Tibial nerve (tissue), 4 donors: ENCODE measurements around the gene ZNF74. TPM values are rescaled to one million over a fixed set of nuclear protein-coding genes. Genes with fewer than 3 reads are reported as not detected.

Experiments used
- DNase-seq, 2 donors: peaks; one replicate each; pipeline ENCODE4 v3.0.0-alpha.2; 2019; ENCODE audit warnings: low spot score in 2 of 2
- H3K27ac ChIP-seq, 4 donors: fragments of 200-600 bp; sonication (generic) in 3 of 4; one replicate each; pipeline ENCODE4 v1.5.1; 2017 to 2019; ENCODE audit warnings: mild to moderate bottlenecking in 1 of 4
- H3K27me3 ChIP-seq, 2 donors: fragments of 200-600 bp; sonication (generic) in 1 of 2; one replicate each; pipeline versions ENCODE4 v1.5.1 to v1.6.0; 2017 to 2019
- H3K36me3 ChIP-seq, 3 donors: fragments of 200-600 bp; sonication (generic); one replicate each; pipeline ENCODE4 v1.5.1; 2018 to 2019
- H3K4me1 ChIP-seq, 4 donors: fragments of 200-600 bp; sonication (generic) in 3 of 4; one replicate each; pipeline ENCODE4 v1.5.1; 2017 to 2019
- H3K4me3 ChIP-seq, 4 donors: fragments of 200-600 bp; sonication (generic) in 3 of 4; one replicate each; pipeline ENCODE4 v1.5.1; 2017 to 2019; ENCODE audit warnings: mild to moderate bottlenecking in 1 of 4, moderate library complexity in 1 of 4
- H3K9me3 ChIP-seq, 4 donors: fragments of 200-600 bp; sonication (generic) in 3 of 4; one replicate each; pipeline ENCODE4 v1.5.1; 2017 to 2019
- EP300 ChIP-seq, 2 donors: sonication (generic); formaldehyde crosslinking; IDR thresholded peaks; one replicate each; pipeline ENCODE4 v1.6.1; 2017; ENCODE audit warnings: antibody characterized with exemption in 2 of 2, mild to moderate bottlenecking in 1 of 2
- POLR2A ChIP-seq, 2 donors: fragments of 450-650 bp; IDR thresholded peaks; one replicate each; pipeline ENCODE4 v1.6.1; 2017; ENCODE audit warnings: antibody characterized with exemption in 2 of 2, mild to moderate bottlenecking in 2 of 2, moderate library complexity in 2 of 2
- WGBS, 2 donors: methylation state at CpG; one replicate each; pipeline ENCODE4 v1.1.5; 2018; 5-methylcytosine and 5-hydroxymethylcytosine counted together
- total RNA-seq, 4 donors: library from RNA; depleted of rRNA; stranded (reverse); fragments of >200 nt; gene quantifications; one replicate each; pipeline ENCODE4 v1.1.0, GENCODE V29; 2016
- TF ChIP-seq, protein P1 (sequence below), 5 experiments: fragments of 200-600 bp in 3 of 5; fragments of 450-650 bp in 2 of 5; sonication (generic) in 3 of 5; IDR thresholded peaks; one replicate each; pipeline ENCODE4 v1.5.1; 2016 to 2019; ENCODE audit warnings: antibody characterized with exemption in 5 of 5, mild to moderate bottlenecking in 3 of 5, moderate library complexity in 2 of 5

The ZNF74 gene
- total RNA-seq, 4 donors from 2014 or later, result 8.7 to 13.5 (median 10.2) TPM

GRCh38 chr22:20433191-20433590, 39.2 kb downstream of the ZNF74 start:
- DNase-seq, result no peak
- H3K27me3 ChIP-seq, result no peaks in the 10 kb centered on the region
- peaks cover 0 to 14% (median 0%) of the 10 kb centered on the region in 3 donors for H3K36me3 ChIP-seq
- no peak for TF ChIP-seq POLR2A (IDR thresholded peaks at IDR 0.05)
- no peak for TF ChIP-seq EP300 (IDR thresholded peaks at IDR 0.05)
- TF ChIP-seq, protein P1, sequence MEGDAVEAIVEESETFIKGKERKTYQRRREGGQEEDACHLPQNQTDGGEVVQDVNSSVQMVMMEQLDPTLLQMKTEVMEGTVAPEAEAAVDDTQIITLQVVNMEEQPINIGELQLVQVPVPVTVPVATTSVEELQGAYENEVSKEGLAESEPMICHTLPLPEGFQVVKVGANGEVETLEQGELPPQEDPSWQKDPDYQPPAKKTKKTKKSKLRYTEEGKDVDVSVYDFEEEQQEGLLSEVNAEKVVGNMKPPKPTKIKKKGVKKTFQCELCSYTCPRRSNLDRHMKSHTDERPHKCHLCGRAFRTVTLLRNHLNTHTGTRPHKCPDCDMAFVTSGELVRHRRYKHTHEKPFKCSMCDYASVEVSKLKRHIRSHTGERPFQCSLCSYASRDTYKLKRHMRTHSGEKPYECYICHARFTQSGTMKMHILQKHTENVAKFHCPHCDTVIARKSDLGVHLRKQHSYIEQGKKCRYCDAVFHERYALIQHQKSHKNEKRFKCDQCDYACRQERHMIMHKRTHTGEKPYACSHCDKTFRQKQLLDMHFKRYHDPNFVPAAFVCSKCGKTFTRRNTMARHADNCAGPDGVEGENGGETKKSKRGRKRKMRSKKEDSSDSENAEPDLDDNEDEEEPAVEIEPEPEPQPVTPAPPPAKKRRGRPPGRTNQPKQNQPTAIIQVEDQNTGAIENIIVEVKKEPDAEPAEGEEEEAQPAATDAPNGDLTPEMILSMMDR (IDR thresholded peaks at IDR 0.05), result no peak
- peaks cover 0 to 86% (median 27%) of the 10 kb centered on the region in 4 donors for H3K4me1 ChIP-seq
- no peaks in the 10 kb centered on the region for H3K9me3 ChIP-seq
- WGBS, 2 donors, result 82 to 90% methylated on average over 11 of the region's 11 CpGs
- no peak overlapping the region for H3K27ac ChIP-seq
- H3K4me3 ChIP-seq, result no peak overlapping the region

GRCh38 chr22:20433686-20434241, 39.8 kb downstream of the ZNF74 start:
- WGBS, 2 donors, result 70 to 81% methylated on average over 4 of the region's 4 CpGs
- TF ChIP-seq, protein P1 (IDR thresholded peaks at IDR 0.05), result no peak
- TF ChIP-seq EP300 (IDR thresholded peaks at IDR 0.05), result no peak
- H3K9me3 ChIP-seq, result no peaks in the 10 kb centered on the region
- H3K27me3 ChIP-seq, result no peaks in the 10 kb centered on the region
- peaks cover 0 to 90% (median 27%) of the 10 kb centered on the region in 4 donors for H3K4me1 ChIP-seq
- no peak overlapping the region for H3K27ac ChIP-seq
- H3K36me3 ChIP-seq, result peaks cover 0 to 9% (median 0%) of the 10 kb centered on the region in 3 donors
- DNase-seq, result no peak
- no peak overlapping the region for H3K4me3 ChIP-seq

DNA sequence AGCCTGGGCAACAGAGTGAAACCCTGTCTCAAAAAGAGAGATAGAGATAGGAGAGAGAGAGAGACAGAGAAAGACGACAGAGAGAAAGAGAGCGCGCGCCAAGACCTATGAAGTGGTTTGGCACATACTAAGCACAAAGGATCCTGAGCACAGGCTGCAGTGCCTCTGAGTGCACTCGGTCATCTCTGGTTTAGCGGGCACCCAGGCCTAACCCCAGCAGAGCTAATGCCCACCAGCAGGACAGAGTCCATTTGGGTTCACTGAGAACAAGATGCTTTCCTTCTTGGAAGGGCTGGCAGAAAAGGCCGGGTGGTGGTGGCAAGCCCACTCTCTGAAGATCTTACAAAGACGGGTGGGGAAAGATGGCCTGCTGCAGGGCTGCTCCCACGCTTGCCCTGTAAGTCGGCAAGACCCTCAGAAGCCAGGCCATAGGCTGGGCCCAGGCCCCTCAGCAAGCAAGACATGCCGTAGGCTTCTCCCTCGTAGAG, 40.4 kb downstream of the ZNF74 start:
- TF ChIP-seq EP300 (IDR thresholded peaks at IDR 0.05) (no peak), POLR2A (IDR thresholded peaks at IDR 0.05) (no peak)
- TF ChIP-seq, protein P1 (IDR thresholded peaks at IDR 0.05), result no peak
- H3K36me3 ChIP-seq, result peaks cover 0 to 3% (median 0%) of the 10 kb centered on the region in 3 donors
- no peaks in the 10 kb centered on the region for H3K27me3 ChIP-seq
- peaks cover 0 to 90% (median 27%) of the 10 kb centered on the region in 4 donors for H3K4me1 ChIP-seq
- no peak overlapping the region for H3K4me3 ChIP-seq
- no peak for DNase-seq
- WGBS, 2 donors, result 85 to 89% methylated on average over 12 of the region's 12 CpGs
- no peak overlapping the region for H3K27ac ChIP-seq
- H3K9me3 ChIP-seq, result no peaks in the 10 kb centered on the region

- no peaks in the 10 kb centered on the region for H3K36me3 ChIP-seq
- H3K27me3 ChIP-seq, result no peaks in the 10 kb centered on the region
- TF ChIP-seq POLR2A (IDR thresholded peaks at IDR 0.05), result no peak
- no peak for TF ChIP-seq EP300 (IDR thresholded peaks at IDR 0.05)
- TF ChIP-seq, protein P1 (IDR thresholded peaks at IDR 0.05), result no peak
- 87 to 94% methylated on average over 3 of the region's 3 CpGs for WGBS, 2 donors
- no peaks in the 10 kb centered on the region for H3K9me3 ChIP-seq
- H3K27ac ChIP-seq, result peak overlapping the region in 1 of 4 donors; percentile 88
- DNase-seq, result no peak
- peaks cover 0 to 90% (median 27%) of the 10 kb centered on the region in 4 donors for H3K4me1 ChIP-seq
- H3K4me3 ChIP-seq, result no peak overlapping the region
Observed at GRCh38 chr22:20434773-20435172, 40.8 kb downstream of the ZNF74 start.

DNA sequence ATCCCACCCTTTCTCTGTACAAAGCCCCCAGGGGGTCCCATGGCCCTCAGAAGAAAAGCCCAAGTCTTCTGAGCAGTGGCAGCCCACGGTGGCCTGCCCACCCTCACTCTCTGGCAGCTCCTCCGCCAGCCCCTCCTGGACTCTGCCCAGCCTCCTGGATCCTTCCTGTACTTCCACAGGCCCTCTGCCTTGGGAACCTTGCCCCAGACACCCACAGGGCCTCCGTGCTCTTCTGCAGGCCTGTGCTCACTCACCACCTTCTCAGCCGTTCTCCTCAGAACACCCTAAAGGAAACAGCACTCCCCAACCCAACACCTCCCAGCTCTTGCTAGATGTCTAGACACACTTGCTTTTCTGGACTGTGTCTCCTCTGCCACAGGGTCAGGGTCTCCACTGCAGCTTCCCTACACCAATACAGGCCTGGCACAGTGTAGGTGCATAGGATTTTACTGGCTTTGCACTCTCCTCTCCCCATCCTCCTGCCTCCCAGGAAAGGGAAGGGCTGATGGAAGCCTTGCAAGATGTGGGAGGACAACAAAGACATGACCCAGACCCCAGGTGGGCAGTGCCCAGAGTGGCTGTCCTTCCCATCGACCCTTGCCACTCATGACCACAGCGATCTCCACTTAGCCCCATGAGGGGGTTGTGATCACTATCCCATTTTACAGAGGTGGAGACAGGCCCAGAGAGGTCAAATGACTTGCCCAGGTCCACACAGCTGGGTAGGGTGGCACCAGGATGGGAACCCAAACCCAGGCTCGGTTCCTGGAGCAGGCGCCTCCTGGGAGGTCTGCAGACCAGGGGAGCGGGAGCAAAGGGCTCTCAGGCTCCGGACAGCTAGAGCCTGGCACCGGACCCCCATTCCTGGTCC, 41.7 kb downstream of the ZNF74 start:
- H3K4me1 ChIP-seq, result peaks cover 0 to 86% (median 23%) of the 10 kb centered on the region in 4 donors
- no peak for DNase-seq
- H3K9me3 ChIP-seq, result no peaks in the 10 kb centered on the region
- H3K36me3 ChIP-seq, result no peaks in the 10 kb centered on the region
- TF ChIP-seq EP300 (IDR thresholded peaks at IDR 0.05), result no peak
- TF ChIP-seq POLR2A (IDR thresholded peaks at IDR 0.05), result no peak
- TF ChIP-seq, protein P1 (IDR thresholded peaks at IDR 0.05), result no peak
- H3K27me3 ChIP-seq, result no peaks in the 10 kb centered on the region
- peak overlapping the region in 3 of 4 donors; percentile 77 to 94 (median 88) for H3K27ac ChIP-seq
- WGBS, 2 donors, result 42 to 45% methylated on average over 8 to 11 of the region's 11 CpGs
- H3K4me3 ChIP-seq, result peak overlapping the region; percentile 48 to 87 (median 71)
